PFSK-1 (cell line): Measurements from ENCODE around the gene IGSF10.

Experiments used
- FOXP2 ChIP-seq: optimal IDR thresholded peaks from 2 replicates; pipeline ENCODE3; 2011; ENCODE audit warnings: borderline replicate concordance, control low read depth, inconsistent platforms; ENCODE audit not compliant: insufficient read depth; ENCODE audit errors: extremely low read length, extremely low read depth
- POLR2AphosphoS5 ChIP-seq: IDR thresholded peaks from 2 replicates; pipeline ENCODE4 v1.6.1; 2012; ENCODE audit warnings: low read depth, mild to moderate bottlenecking, control low read depth, low read length, moderate library complexity
- REST ChIP-seq, 2 experiments: IDR thresholded peaks; 2 replicates each; pipeline versions ENCODE4 v1.6.1 to v1.8.0; 2011 to 2012; ENCODE audit warnings: low read depth in 2 of 2, low read length in 2 of 2, control low read depth in 1 of 2, inconsistent platforms in 1 of 2, mild to moderate bottlenecking in 1 of 2, moderate library complexity in 1 of 2; ENCODE audit not compliant: insufficient read depth in 1 of 2
- SIN3A ChIP-seq: IDR thresholded peaks from 2 replicates; pipeline ENCODE4 v1.6.1; 2012; ENCODE audit warnings: mild to moderate bottlenecking, low read length, moderate library complexity, borderline replicate concordance; ENCODE audit not compliant: insufficient read depth
- TAF1 ChIP-seq: IDR thresholded peaks from 2 replicates; pipeline ENCODE4 v1.6.1; 2012; ENCODE audit warnings: low read length, control low read depth, borderline replicate concordance; ENCODE audit not compliant: insufficient read depth

IGSF10 gene

DNA sequence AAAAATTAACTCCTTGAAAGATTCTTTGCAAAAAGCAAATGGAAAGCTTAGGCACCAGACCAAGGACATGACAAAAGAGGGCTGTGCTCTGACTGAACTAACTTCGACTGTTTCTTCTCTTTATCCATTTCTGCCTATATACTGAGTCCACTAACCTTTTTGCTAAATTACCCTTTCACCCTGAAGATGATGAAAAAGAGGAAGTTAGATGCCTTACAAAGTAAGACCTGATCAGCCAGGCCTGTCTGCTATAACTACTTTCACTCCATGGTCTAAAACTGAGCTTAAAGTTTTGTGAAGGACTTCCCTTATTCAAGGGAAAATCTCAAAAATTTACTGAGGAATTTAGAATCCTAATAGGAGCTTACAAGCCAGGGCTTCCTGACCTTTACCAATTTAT is 6.2 kb upstream of the IGSF10 start:
- TF ChIP-seq REST (IDR thresholded peaks at IDR 0.05; ENCODE audit: insufficient read depth in 1 of 2, low read depth in 2 of 2, low read length in 2 of 2) (no peak), FOXP2 (no peak), SIN3A (no peak), TAF1 (no peak), POLR2AphosphoS5 (no peak)

- TF ChIP-seq FOXP2 (no peak), TAF1 (no peak), POLR2AphosphoS5 (no peak), SIN3A (no peak), REST (IDR thresholded peaks at IDR 0.05; ENCODE audit: insufficient read depth in 1 of 2, low read depth in 2 of 2, low read length in 2 of 2) (no peak)
Observed at GRCh38 chr3:151462991-151463390, 2.1 kb upstream of the IGSF10 start.

DNA sequence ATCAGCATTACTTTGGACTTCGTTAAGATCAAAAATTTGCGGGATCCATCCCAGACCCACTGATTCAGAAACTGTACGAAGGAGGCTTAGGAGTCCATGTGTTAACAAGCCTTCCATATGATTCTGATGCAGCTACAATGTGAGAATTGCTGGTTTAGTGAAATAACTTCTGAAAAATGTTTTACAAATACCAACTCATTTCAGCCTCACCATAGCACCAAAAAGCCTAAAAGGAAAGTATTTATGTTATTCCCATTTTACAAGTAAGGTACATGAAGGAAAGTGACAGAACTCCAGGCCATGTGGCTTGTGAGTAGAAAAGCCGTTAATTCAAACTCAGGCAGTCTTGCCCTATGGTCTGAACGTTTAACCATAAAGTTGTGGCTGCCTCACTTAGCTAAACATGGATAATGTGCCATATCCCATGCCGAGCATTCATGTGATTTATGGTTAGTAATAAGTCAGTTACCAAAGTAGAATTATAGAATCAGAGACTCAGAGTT is 1.5 kb upstream of the IGSF10 start:
- no peak for TF ChIP-seq REST (IDR thresholded peaks at IDR 0.05; ENCODE audit: insufficient read depth in 1 of 2, low read depth in 2 of 2, low read length in 2 of 2)

- TF ChIP-seq REST (IDR thresholded peaks at IDR 0.05; ENCODE audit: insufficient read depth in 1 of 2, low read depth in 2 of 2, low read length in 2 of 2) (no peak), TAF1 (no peak), FOXP2 (no peak), SIN3A (no peak), POLR2AphosphoS5 (no peak)
Observed at GRCh38 chr3:151460228-151460627, 633 bp downstream of the IGSF10 start.

- TF ChIP-seq POLR2AphosphoS5 (no peak), SIN3A (no peak), REST (IDR thresholded peaks at IDR 0.05; ENCODE audit: insufficient read depth in 1 of 2, low read depth in 2 of 2, low read length in 2 of 2) (no peak), TAF1 (no peak), FOXP2 (no peak)
Observed at GRCh38 chr3:151459358-151459757, 1.5 kb downstream of the IGSF10 start.
